WTC11 (cell line): ENCODE measurements around the gene ZNF608. TPM values are rescaled to one million over a fixed set of nuclear protein-coding genes. Genes with fewer than 3 reads are reported as not detected.

Experiments used
- ATAC-seq: fragments of 200-7000 bp; cut with Tn5 transposase; 2 replicates; pipeline ENCODE4 v1.10.0; 2021; ENCODE audit warnings: mild to moderate bottlenecking, moderate library complexity
- CTCF ChIA-PET: fragments of 300-600 bp; sonication (Branson Sonifier 250); formaldehyde crosslinking; loops from one replicate; lab custom pipeline; 2021; ENCODE audit warnings: antibody characterized with exemption; lab: Charles Lee
- POLR2A ChIA-PET: fragments of 350-600 bp; sonication (Branson Sonifier 250); formaldehyde crosslinking; loops from one replicate; lab custom pipeline; 2021; ENCODE audit warnings: antibody characterized with exemption; lab: Charles Lee
- DNase-seq: peaks from one replicate; pipeline ENCODE4 v3.0.0; 2021; ENCODE audit warnings: low spot score
- H3K27ac Mint-ChIP-seq: 2 replicates; pipeline ENCODE4 v1.8.0; 2021; ENCODE audit warnings: mixed read lengths
- H3K27me3 Mint-ChIP-seq: 2 replicates; pipeline ENCODE4 v1.8.0; 2021; ENCODE audit warnings: low read depth, mild to moderate bottlenecking, moderate library complexity, mixed read lengths
- H3K36me3 Mint-ChIP-seq: 2 replicates; pipeline ENCODE4 v1.8.0; 2021; ENCODE audit warnings: mixed read lengths
- H3K4me1 Mint-ChIP-seq: 2 replicates; pipeline ENCODE4 v1.8.0; 2022; ENCODE audit warnings: mixed read lengths
- H3K4me3 Mint-ChIP-seq: 2 replicates; pipeline ENCODE4 v1.8.0; 2021; ENCODE audit warnings: mild to moderate bottlenecking, moderate library complexity, mixed read lengths
- H3K9me3 Mint-ChIP-seq: 2 replicates; pipeline ENCODE4 v1.8.0; 2021; ENCODE audit warnings: mixed read lengths
- AR ChIP-seq: fragments of 250-450 bp; sonication (Bioruptor Pico); IDR thresholded peaks from 2 replicates; pipeline ENCODE4 v1.9.0; 2021; ENCODE audit warnings: mild to moderate bottlenecking
- ATF6 ChIP-seq: sonication (generic); formaldehyde crosslinking; IDR thresholded peaks from 2 replicates; pipeline ENCODE4 v1.8.1; 2023; ENCODE audit warnings: mild to moderate bottlenecking, missing genetic modification reagents
- CREB1 ChIP-seq: sonication (generic); formaldehyde crosslinking; IDR thresholded peaks from 2 replicates; pipeline ENCODE4 v1.8.0; 2023; ENCODE audit warnings: mild to moderate bottlenecking, missing genetic modification reagents
- CREM ChIP-seq: sonication (generic); formaldehyde crosslinking; IDR thresholded peaks from 2 replicates; pipeline ENCODE4 v1.8.1; 2022; ENCODE audit warnings: mild to moderate bottlenecking, missing genetic modification reagents, moderate library complexity
- ESRRA ChIP-seq: sonication (generic); formaldehyde crosslinking; IDR thresholded peaks from 2 replicates; pipeline ENCODE4 v1.8.1; 2022; ENCODE audit warnings: mild to moderate bottlenecking, missing genetic modification reagents, borderline replicate concordance
- IRF1 ChIP-seq: sonication (generic); formaldehyde crosslinking; IDR thresholded peaks from 2 replicates; pipeline ENCODE4 v1.8.0; 2023; ENCODE audit warnings: missing genetic modification reagents
- JAZF1 ChIP-seq: fragments of 250-450 bp; sonication (Bioruptor Pico); IDR thresholded peaks from 2 replicates; pipeline ENCODE4 v1.9.0; 2021; ENCODE audit warnings: moderate library complexity, mild to moderate bottlenecking, inconsistent platforms
- MXD4 ChIP-seq: fragments of 250-450 bp; sonication (Bioruptor Pico); IDR thresholded peaks from 2 replicates; pipeline ENCODE4 v1.8.0; 2021; ENCODE audit warnings: mild to moderate bottlenecking, moderate library complexity, borderline replicate concordance
- MYBL2 ChIP-seq: sonication (generic); formaldehyde crosslinking; IDR thresholded peaks from 2 replicates; pipeline ENCODE4 v1.8.1; 2023; ENCODE audit warnings: mild to moderate bottlenecking, moderate library complexity, missing genetic modification reagents
- NFATC4 ChIP-seq: fragments of 250-450 bp; sonication (Bioruptor Pico); IDR thresholded peaks from 2 replicates; pipeline ENCODE4 v1.9.0; 2021; ENCODE audit warnings: mild to moderate bottlenecking
- PREB ChIP-seq: sonication (generic); formaldehyde crosslinking; IDR thresholded peaks from 2 replicates; pipeline ENCODE4 v1.8.1; 2022; ENCODE audit warnings: mild to moderate bottlenecking, missing genetic modification reagents, moderate library complexity, borderline replicate concordance
- RORB ChIP-seq: fragments of 250-450 bp; sonication (Bioruptor Pico); IDR thresholded peaks from 2 replicates; pipeline ENCODE4 v1.9.0; 2021; ENCODE audit warnings: mild to moderate bottlenecking
- STAT6 ChIP-seq: sonication (generic); formaldehyde crosslinking; conservative IDR thresholded peaks from 2 replicates; pipeline ENCODE4 v1.8.1; 2023; ENCODE audit warnings: mild to moderate bottlenecking, low read depth, missing genetic modification reagents, moderate library complexity
- ZMAT4 ChIP-seq: fragments of 250-450 bp; sonication (Bioruptor Pico); IDR thresholded peaks from 2 replicates; pipeline ENCODE4 v1.9.0; 2021; ENCODE audit warnings: mild to moderate bottlenecking
- ZNF219 ChIP-seq: sonication (generic); formaldehyde crosslinking; IDR thresholded peaks from 2 replicates; pipeline ENCODE4 v1.8.0; 2023; ENCODE audit warnings: missing genetic modification reagents, mild to moderate bottlenecking, borderline replicate concordance
- ZNF416 ChIP-seq: fragments of 250-450 bp; sonication (Bioruptor Pico); IDR thresholded peaks from 2 replicates; pipeline ENCODE4 v1.9.0; 2021; ENCODE audit warnings: mild to moderate bottlenecking, inconsistent platforms
- total RNA-seq: library from RNA; stranded (reverse); gene quantifications from 3 replicates; pipeline ENCODE4 v1.2.3, GENCODE V29; 2021
- TF ChIP-seq, protein P1 (sequence below): fragments of 250-450 bp; sonication (Bioruptor Pico); IDR thresholded peaks from 2 replicates; pipeline ENCODE4 v2.1.2; 2022; ENCODE audit warnings: mild to moderate bottlenecking, moderate library complexity
- TF ChIP-seq, protein P2 (sequence below): fragments of 250-450 bp; sonication (Bioruptor Pico); IDR thresholded peaks from 2 replicates; pipeline ENCODE4 v1.9.0; 2021; ENCODE audit warnings: moderate library complexity, mild to moderate bottlenecking, inconsistent platforms, borderline replicate concordance

The ZNF608 gene
- total RNA-seq, 1 experiment from 2014 or later = 40.6 TPM

DNA sequence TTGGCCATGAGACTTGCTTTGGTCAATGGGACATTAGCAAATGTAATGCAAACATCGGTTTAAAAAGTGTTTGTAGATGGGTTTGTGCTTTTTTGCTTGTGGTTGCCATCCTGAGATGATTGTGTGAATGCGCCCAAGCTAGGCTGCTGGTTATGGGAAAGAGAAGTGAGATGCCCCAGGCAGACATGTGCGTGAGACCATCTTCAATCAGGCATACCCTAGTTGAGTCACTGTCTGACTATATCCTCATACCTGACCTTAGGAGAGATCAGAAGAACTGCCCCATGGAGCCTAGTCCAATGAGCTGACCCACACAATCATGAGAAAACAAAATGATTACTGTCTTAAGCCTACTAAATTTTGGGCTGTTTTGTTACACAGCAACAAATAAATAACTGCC, 36.8 kb upstream of the ZNF608 start:
- Mint-ChIP-seq H3K27ac (no peak overlapping the region), H3K4me1 (no peaks in the 10 kb centered on the region), H3K9me3 (peaks cover 8% of the 10 kb centered on the region), H3K27me3 (no peaks in the 10 kb centered on the region), H3K4me3 (no peak overlapping the region), H3K36me3 (peaks cover 5% of the 10 kb centered on the region; the same call in 1 of the 2 replicates)
- TF ChIP-seq PREB (CRISPR knock-in tag) (no peak), JAZF1 (CRISPR knock-in tag) (no peak), CREM (no peak), CREB1 (CRISPR knock-in tag) (no peak), ESRRA (no peak), NFATC4 (CRISPR knock-in tag) (no peak), STAT6 (CRISPR knock-in tag) (no peak), ZMAT4 (CRISPR knock-in tag) (no peak), IRF1 (CRISPR knock-in tag) (no peak), ZNF416 (CRISPR knock-in tag) (no peak), ZNF219 (no peak), RORB (no peak), MYBL2 (CRISPR knock-in tag) (no peak), ATF6 (CRISPR knock-in tag) (no peak), AR (CRISPR knock-in tag) (no peak), MXD4 (no peak)
- TF ChIP-seq, protein P1, sequence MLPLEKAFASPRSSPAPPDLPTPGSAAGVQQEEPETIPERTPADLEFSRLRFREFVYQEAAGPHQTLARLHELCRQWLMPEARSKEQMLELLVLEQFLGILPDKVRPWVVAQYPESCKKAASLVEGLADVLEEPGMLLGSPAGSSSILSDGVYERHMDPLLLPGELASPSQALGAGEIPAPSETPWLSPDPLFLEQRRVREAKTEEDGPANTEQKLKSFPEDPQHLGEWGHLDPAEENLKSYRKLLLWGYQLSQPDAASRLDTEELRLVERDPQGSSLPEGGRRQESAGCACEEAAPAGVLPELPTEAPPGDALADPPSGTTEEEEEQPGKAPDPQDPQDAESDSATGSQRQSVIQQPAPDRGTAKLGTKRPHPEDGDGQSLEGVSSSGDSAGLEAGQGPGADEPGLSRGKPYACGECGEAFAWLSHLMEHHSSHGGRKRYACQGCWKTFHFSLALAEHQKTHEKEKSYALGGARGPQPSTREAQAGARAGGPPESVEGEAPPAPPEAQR (CRISPR knock-in tag) = no peak
- TF ChIP-seq, protein P2, sequence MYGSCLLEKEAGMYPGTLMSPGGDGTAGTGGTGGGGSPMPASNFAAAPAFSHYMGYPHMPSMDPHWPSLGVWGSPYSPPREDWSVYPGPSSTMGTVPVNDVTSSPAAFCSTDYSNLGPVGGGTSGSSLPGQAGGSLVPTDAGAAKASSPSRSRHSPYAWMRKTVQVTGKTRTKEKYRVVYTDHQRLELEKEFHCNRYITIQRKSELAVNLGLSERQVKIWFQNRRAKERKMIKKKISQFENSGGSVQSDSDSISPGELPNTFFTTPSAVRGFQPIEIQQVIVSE (CRISPR knock-in tag) = no peak
- no peak for DNase-seq
- ATAC-seq = no peak
- ChIA-PET CTCF (no interaction called here), POLR2A (no interaction called here)
